OCI-LY1 (cell line): Measurements from ENCODE around the gene MCF2L.

Source experiments
- H2AFZ ChIP-seq: fragments of 200-600 bp; sonication (generic), shearing (Covaris generic); 2 replicates; pipeline ENCODE4 v1.6.0; 2014; ENCODE audit warnings: antibody characterized with exemption, mild to moderate bottlenecking, low read length
- H3F3A ChIP-seq: fragments of 200-600 bp; sonication (generic), shearing (Covaris generic); 2 replicates; pipeline ENCODE4 v1.6.0; 2014; ENCODE audit warnings: mild to moderate bottlenecking, antibody characterized with exemption, low read length, moderate library complexity; ENCODE audit not compliant: insufficient read depth
- H3K27ac ChIP-seq: fragments of 200-600 bp; sonication (generic); 2 replicates; pipeline ENCODE4 v1.5.1; 2014; ENCODE audit warnings: low read length, mixed run types, mild to moderate bottlenecking, low read depth; ENCODE audit not compliant: poor library complexity, severe bottlenecking
- H3K27me3 ChIP-seq: fragments of 200-600 bp; sonication (generic); 2 replicates; pipeline ENCODE4 v1.6.0; 2014; ENCODE audit warnings: antibody characterized with exemption, mild to moderate bottlenecking, low read length, moderate library complexity; ENCODE audit not compliant: insufficient read depth
- H3K36me3 ChIP-seq: fragments of 200-600 bp; sonication (generic); 2 replicates; pipeline ENCODE4 v1.6.1; 2014; ENCODE audit warnings: mild to moderate bottlenecking, antibody characterized with exemption, low read length, moderate library complexity, mixed read lengths; ENCODE audit not compliant: insufficient read depth
- H3K4me1 ChIP-seq: fragments of 200-600 bp; sonication (generic); 2 replicates; pipeline ENCODE4 v1.5.1; 2014; ENCODE audit warnings: mild to moderate bottlenecking, low read length, moderate library complexity; ENCODE audit not compliant: insufficient read depth, severe bottlenecking
- H3K4me2 ChIP-seq: fragments of 200-600 bp; sonication (generic), shearing (Covaris generic); 2 replicates; pipeline ENCODE4 v1.6.1; 2014; ENCODE audit warnings: low read length
- H3K4me3 ChIP-seq: fragments of 200-600 bp; sonication (generic); 2 replicates; pipeline ENCODE4 v1.5.1; 2014; ENCODE audit warnings: low read length, low read depth, mild to moderate bottlenecking, mixed read lengths; ENCODE audit not compliant: poor library complexity, severe bottlenecking
- H3K79me2 ChIP-seq: fragments of 200-600 bp; shearing (Covaris generic); 2 replicates; pipeline ENCODE4 v1.6.1; 2016; ENCODE audit warnings: mixed run types, low read length, mixed read lengths; ENCODE audit not compliant: insufficient read depth
- H3K9ac ChIP-seq: fragments of 200-600 bp; sonication (generic), shearing (Covaris generic); 2 replicates; pipeline ENCODE4 v1.6.1; 2014; ENCODE audit warnings: mild to moderate bottlenecking, low read length, mixed read lengths
- H3K9me2 ChIP-seq: fragments of 200-600 bp; sonication (generic), shearing (Covaris generic); 2 replicates; pipeline ENCODE4 v1.6.1; 2014; ENCODE audit warnings: low read depth, mild to moderate bottlenecking, low read length, mixed read lengths
- H3K9me3 ChIP-seq: fragments of 200-600 bp; shearing (Covaris generic); 2 replicates; pipeline ENCODE4 v1.6.1; 2014; ENCODE audit warnings: low read length, mixed read lengths
- H4K20me1 ChIP-seq: fragments of 200-600 bp; sonication (generic), shearing (Covaris generic); 2 replicates; pipeline ENCODE4 v1.6.0; 2016; ENCODE audit warnings: mild to moderate bottlenecking, low read length; ENCODE audit not compliant: insufficient read depth
- CTCF ChIP-seq: fragments of 200-600 bp; sonication (generic), shearing (Covaris generic); IDR thresholded peaks from 2 replicates; pipeline ENCODE4 v1.5.1; 2017; ENCODE audit warnings: mild to moderate bottlenecking, antibody characterized with exemption, low read length, moderate library complexity, mixed read lengths
- EZH2 ChIP-seq: fragments of 200-600 bp; sonication (generic), shearing (Covaris generic); IDR thresholded peaks from 2 replicates; pipeline ENCODE4 v1.8.0; 2017; ENCODE audit warnings: borderline replicate concordance, mixed run types, mild to moderate bottlenecking, antibody characterized with exemption, low read length, moderate library complexity, mixed read lengths

Gene MCF2L

GRCh38 chr13:113064534-113065405, 95.8 kb downstream of the MCF2L start:
- H3K27ac ChIP-seq: no peak overlapping the region
- no peaks in the 10 kb centered on the region for H4K20me1 ChIP-seq
- no peaks in the 10 kb centered on the region for H3K4me1 ChIP-seq
- H3F3A ChIP-seq: no peaks in the 10 kb centered on the region
- H3K9me3 ChIP-seq: no peaks in the 10 kb centered on the region
- H2AFZ ChIP-seq: no peak overlapping the region
- H3K9ac ChIP-seq: no peak overlapping the region
- H3K27me3 ChIP-seq: no peaks in the 10 kb centered on the region; the same call in 1 of the 2 replicates
- no peaks in the 10 kb centered on the region for H3K36me3 ChIP-seq
- TF ChIP-seq CTCF (no peak), EZH2 (no peak)
- H3K4me3 ChIP-seq: no peak overlapping the region
- no peak overlapping the region for H3K4me2 ChIP-seq
- H3K9me2 ChIP-seq: no peaks in the 10 kb centered on the region
- no peaks in the 10 kb centered on the region for H3K79me2 ChIP-seq

GRCh38 chr13:113065406-113066141, 96.6 kb downstream of the MCF2L start:
- Histone ChIP-seq H3K79me2 (no peaks in the 10 kb centered on the region), H3K9ac (no peak overlapping the region), H3K9me2 (no peaks in the 10 kb centered on the region), H3K4me2 (no peak overlapping the region), H3F3A (no peaks in the 10 kb centered on the region), H3K36me3 (no peaks in the 10 kb centered on the region), H3K4me3 (no peak overlapping the region), H3K4me1 (no peaks in the 10 kb centered on the region), H4K20me1 (no peaks in the 10 kb centered on the region), H3K9me3 (no peaks in the 10 kb centered on the region), H2AFZ (no peak overlapping the region), H3K27me3 (no peaks in the 10 kb centered on the region; the same call in 1 of the 2 replicates), H3K27ac (no peak overlapping the region)
- TF ChIP-seq EZH2 (no peak), CTCF (no peak)

GRCh38 chr13:113066142-113066455, 97.1 kb downstream of the MCF2L start:
- H4K20me1 ChIP-seq: no peaks in the 10 kb centered on the region
- H3K4me3 ChIP-seq: no peak overlapping the region
- H3K36me3 ChIP-seq: no peaks in the 10 kb centered on the region
- H2AFZ ChIP-seq: no peak overlapping the region
- H3K9me2 ChIP-seq: no peaks in the 10 kb centered on the region
- H3K27ac ChIP-seq: no peak overlapping the region
- no peaks in the 10 kb centered on the region; the same call in 1 of the 2 replicates for H3K27me3 ChIP-seq
- no peaks in the 10 kb centered on the region for H3K79me2 ChIP-seq
- H3F3A ChIP-seq: no peaks in the 10 kb centered on the region
- no peak overlapping the region for H3K9ac ChIP-seq
- no peaks in the 10 kb centered on the region for H3K9me3 ChIP-seq
- no peak overlapping the region for H3K4me2 ChIP-seq
- no peak for TF ChIP-seq EZH2
- TF ChIP-seq CTCF: no peak
- H3K4me1 ChIP-seq: no peaks in the 10 kb centered on the region
